ENCODE measurements around the gene AIFM3. TPM values are rescaled to one million over a fixed set of nuclear protein-coding genes. Genes with fewer than 3 reads are reported as not detected.

AIFM3 gene
- polyA plus RNA-seq, 2 of the 4 experiments (the other 2 are of a cell fraction) = 1.4 to 3.6 TPM

DNA sequence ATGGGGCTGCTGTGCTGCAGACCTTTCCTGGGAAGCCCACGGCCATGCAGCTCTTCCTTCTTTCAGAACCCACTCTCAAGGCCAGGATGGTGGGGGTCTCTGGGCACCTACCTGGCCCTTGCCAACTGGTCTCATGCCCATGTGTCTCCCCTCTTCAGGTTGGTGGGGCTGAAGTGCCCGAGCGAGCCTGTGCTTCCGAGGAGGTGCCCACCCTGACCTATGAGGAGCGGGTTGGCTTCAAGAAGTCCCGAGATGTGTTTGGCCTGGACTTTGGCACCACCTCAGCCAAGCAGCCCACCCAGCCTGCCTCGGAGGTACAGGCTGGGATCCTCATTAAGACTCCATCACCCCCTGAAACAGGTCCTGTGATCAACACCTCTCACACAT, 25.0 kb downstream of the AIFM3 start:
- FAIRE-seq (no peak), ATAC-seq (no peak), DNase-seq (ENCODE audit: low read depth in 1 of 2, low spot score in 1 of 2) (no peak)
- no peak overlapping the region for H3K27ac ChIP-seq
- no peak overlapping the region for H3K4me3 ChIP-seq
- H3K4me2 ChIP-seq = no peak overlapping the region
- 61% methylated on average over 4 of the region's 7 CpGs for WGBS (ENCODE audit: missing lambda C conversion rate)
- ChIA-PET POLR2A (no interaction called here), CTCF (interaction anchor here (1.3 kb wide), 1 partner anchor 10 kb away, joined by 4 read pairs; the partner anchor contains the start of gene LZTR1)
- no peaks in the 10 kb centered on the region for H3K4me1 ChIP-seq
- H3K9me3 ChIP-seq = no peaks in the 10 kb centered on the region
- no peak for TF ChIP-seq SMC3 (IDR thresholded peaks at IDR 0.05)
- no peak for TF ChIP-seq SREBF2 (IDR thresholded peaks at IDR 0.05)
- no peak for TF ChIP-seq RAD21 (conservative IDR thresholded peaks at IDR 0.05 in 1 of 2, IDR thresholded peaks at IDR 0.05 in 1 of 2)
- no peak for TF ChIP-seq CBX8 (IDR thresholded peaks at IDR 0.05)
- no peak for TF ChIP-seq CHD4 (IDR thresholded peaks at IDR 0.05; ENCODE audit: borderline replicate concordance)
- TF ChIP-seq CTCF (IDR thresholded peaks at IDR 0.05) = no peak
- TF ChIP-seq MAZ (IDR thresholded peaks at IDR 0.05; ENCODE audit: borderline replicate concordance, low read depth, low read length) = no peak
- TF ChIP-seq E2F6 (IDR thresholded peaks at IDR 0.05; ENCODE audit: borderline replicate concordance, low read depth) = no peak
- TF ChIP-seq HOXB5 (CRISPR knock-in tag; IDR thresholded peaks at IDR 0.05) = no peak
- TF ChIP-seq RNF2 (IDR thresholded peaks at IDR 0.05; ENCODE audit: borderline replicate concordance, low read depth) = no peak
- no peak for TF ChIP-seq CHD2 (IDR thresholded peaks at IDR 0.05; ENCODE audit: low read length, partially characterized antibody)
- no peak for TF ChIP-seq CBX2 (IDR thresholded peaks at IDR 0.05; ENCODE audit: borderline replicate concordance, low read depth)
- TF ChIP-seq, protein P1, sequence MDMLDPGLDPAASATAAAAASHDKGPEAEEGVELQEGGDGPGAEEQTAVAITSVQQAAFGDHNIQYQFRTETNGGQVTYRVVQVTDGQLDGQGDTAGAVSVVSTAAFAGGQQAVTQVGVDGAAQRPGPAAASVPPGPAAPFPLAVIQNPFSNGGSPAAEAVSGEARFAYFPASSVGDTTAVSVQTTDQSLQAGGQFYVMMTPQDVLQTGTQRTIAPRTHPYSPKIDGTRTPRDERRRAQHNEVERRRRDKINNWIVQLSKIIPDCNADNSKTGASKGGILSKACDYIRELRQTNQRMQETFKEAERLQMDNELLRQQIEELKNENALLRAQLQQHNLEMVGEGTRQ (IDR thresholded peaks at IDR 0.05) = no peak
- no peak for TF ChIP-seq MAFK (IDR thresholded peaks at IDR 0.05; ENCODE audit: partially characterized antibody)
- TF ChIP-seq TFCP2L1 (CRISPR knock-in tag; IDR thresholded peaks at IDR 0.05) = no peak
- no peak for TF ChIP-seq NPAS2 (CRISPR knock-in tag; IDR thresholded peaks at IDR 0.05; ENCODE audit: borderline replicate concordance)
- no peak for TF ChIP-seq ZSCAN20 (CRISPR knock-in tag; IDR thresholded peaks at IDR 0.05)
- TF ChIP-seq JUN (IDR thresholded peaks at IDR 0.05) = no peak

- no peak for DNase-seq (ENCODE audit: low read depth in 1 of 2, low spot score in 1 of 2)
- no peak overlapping the region for H3K4me2 ChIP-seq
- no peak overlapping the region for H3K4me3 ChIP-seq
- no peak overlapping the region for H3K27ac ChIP-seq
- ChIA-PET POLR2A (no interaction called here), CTCF (interaction anchor here (1.3 kb wide), 1 partner anchor 11 kb away, joined by 4 read pairs; the partner anchor contains the start of gene LZTR1)
- TF ChIP-seq CHD4 (IDR thresholded peaks at IDR 0.05; ENCODE audit: borderline replicate concordance) (no peak), KDM1A (IDR thresholded peaks at IDR 0.05; ENCODE audit: low read depth) (no peak), EHF (CRISPR knock-in tag; IDR thresholded peaks at IDR 0.05) (no peak), CBX8 (IDR thresholded peaks at IDR 0.05) (no peak), REST (IDR thresholded peaks at IDR 0.05) (no peak), EHMT2 (IDR thresholded peaks at IDR 0.05; ENCODE audit: low read depth) (no peak), HDAC2 (IDR thresholded peaks at IDR 0.05) (no peak), KDM5A (IDR thresholded peaks at IDR 0.05) (no peak)
- WGBS (ENCODE audit: missing lambda C conversion rate) = 95% methylated on average over 8 of the region's 21 CpGs
- FAIRE-seq = no peak
- H3K9me3 ChIP-seq = no peaks in the 10 kb centered on the region
- H3K4me1 ChIP-seq = no peaks in the 10 kb centered on the region
- no peak for ATAC-seq
Observed at GRCh38 chr22:20992456-20993303, 25.6 kb downstream of the AIFM3 start.

Data from A549 (cell line).